Activated CD8-positive, alpha-beta T cell treated with anti-CD3 and anti-CD28 coated beads for 36 hours (primary cell): Measurements from ENCODE around the gene LRRC3. TPM values are rescaled to one million over a fixed set of nuclear protein-coding genes. Genes with fewer than 3 reads are reported as not detected.

ENCODE experiments used
- ATAC-seq: fragments of 200-7000 bp; cut with Tn5 transposase; one replicate; pipeline ENCODE4 v1.10.0; 2021; ENCODE audit warnings: mild to moderate bottlenecking, moderate library complexity
- CTCF ChIA-PET: fragments of 350-600 bp; sonication (Branson Sonifier 250); formaldehyde crosslinking; loops from one replicate; lab custom pipeline; 2021; ENCODE audit warnings: antibody characterized with exemption; lab: Charles Lee
- POLR2A ChIA-PET: fragments of 350-600 bp; sonication (Branson Sonifier 250); formaldehyde crosslinking; loops from one replicate; lab custom pipeline; 2021; ENCODE audit warnings: antibody characterized with exemption; lab: Charles Lee
- DNase-seq: peaks from one replicate; pipeline ENCODE4 v3.0.0-alpha.2; 2020
- H3K27ac Mint-ChIP-seq: one replicate; pipeline ENCODE4 v1.8.0; 2021; ENCODE audit warnings: mild to moderate bottlenecking, mixed read lengths
- H3K27me3 Mint-ChIP-seq: one replicate; pipeline ENCODE4 v1.8.0; 2021; ENCODE audit warnings: mixed read lengths
- H3K36me3 Mint-ChIP-seq: one replicate; pipeline ENCODE4 v1.8.0; 2021; ENCODE audit warnings: low read depth, mixed read lengths
- H3K4me1 Mint-ChIP-seq: one replicate; pipeline ENCODE4 v1.8.0; 2021; ENCODE audit warnings: low read depth, mixed read lengths
- H3K4me3 Mint-ChIP-seq: one replicate; pipeline ENCODE4 v1.8.0; 2021; ENCODE audit warnings: mild to moderate bottlenecking, moderate library complexity, mixed read lengths
- H3K9me3 Mint-ChIP-seq: one replicate; pipeline ENCODE4 v1.8.0; 2021; ENCODE audit warnings: mixed read lengths
- intact Hi-C: fragments of 100-400 bp; cut with micrococcal nuclease; formaldehyde crosslinking; loops from one replicate; pipeline ENCODE4 v1.10.0; 2022
- total RNA-seq, 2 experiments: library from RNA; stranded (reverse); gene quantifications; one replicate each; pipeline ENCODE4 v1.2.3, GENCODE V29; 2021
- TF ChIP-seq, protein P1 (sequence below): fragments of 200-600 bp; IDR thresholded peaks from one replicate; pipeline ENCODE4 v1.8.0; 2022; ENCODE audit warnings: antibody characterized with exemption, mild to moderate bottlenecking

Gene LRRC3
- total RNA-seq, 2 experiments from 2014 or later = 1.8 to 1.9 TPM

DNA sequence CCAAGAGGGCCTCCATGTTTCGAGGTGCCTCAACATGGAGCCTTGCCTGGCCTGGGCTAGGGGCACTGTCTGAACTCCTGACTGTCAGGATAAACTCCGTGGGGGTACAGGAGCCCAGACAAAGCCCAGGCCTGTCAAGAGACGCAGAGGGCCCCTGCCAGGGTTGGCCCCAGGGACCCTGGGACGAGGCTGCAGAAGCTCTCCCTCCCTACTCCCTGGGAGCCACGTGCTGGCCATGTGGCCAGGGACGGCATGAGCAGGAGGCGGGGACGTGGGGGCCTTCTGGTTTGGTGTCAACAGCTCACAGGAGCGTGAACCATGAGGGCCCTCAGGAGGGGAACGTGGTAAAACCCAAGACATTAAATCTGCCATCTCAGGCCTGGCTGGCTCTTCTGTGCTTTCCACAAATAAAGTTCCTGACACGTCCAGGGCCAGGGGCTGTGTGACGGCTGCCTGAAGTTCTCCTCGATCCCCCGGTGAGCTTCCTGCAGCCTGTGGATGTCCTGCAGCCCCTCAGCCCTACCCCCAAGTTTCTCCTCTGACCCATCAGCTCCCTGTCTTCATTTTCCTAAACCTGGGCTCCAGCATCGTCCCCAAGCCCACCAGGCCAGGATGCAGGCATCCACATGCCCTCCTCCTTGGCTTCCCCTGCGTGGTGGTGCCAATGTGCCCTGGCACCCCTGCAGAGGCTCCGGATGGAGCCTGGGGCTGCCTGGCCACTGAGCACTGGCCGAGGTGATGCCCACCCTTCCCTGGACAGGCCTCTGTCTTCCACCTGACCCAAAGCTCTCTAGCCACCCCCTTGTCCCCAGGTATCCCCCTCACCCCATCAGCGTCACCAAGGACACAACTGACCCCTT is 12.8 kb upstream of the LRRC3 start:
- no peak overlapping the region for H3K27ac Mint-ChIP-seq
- no peak for DNase-seq
- peaks cover 4% of the 10 kb centered on the region for H3K27me3 Mint-ChIP-seq
- H3K36me3 Mint-ChIP-seq = no peaks in the 10 kb centered on the region
- POLR2A ChIA-PET = interaction anchor here (1.2 kb wide), 1 partner anchor 12 kb away, joined by 3 read pairs; no protein-coding TSS in a partner anchor
- intact Hi-C loops = no loop called here
- TF ChIP-seq, protein P1, sequence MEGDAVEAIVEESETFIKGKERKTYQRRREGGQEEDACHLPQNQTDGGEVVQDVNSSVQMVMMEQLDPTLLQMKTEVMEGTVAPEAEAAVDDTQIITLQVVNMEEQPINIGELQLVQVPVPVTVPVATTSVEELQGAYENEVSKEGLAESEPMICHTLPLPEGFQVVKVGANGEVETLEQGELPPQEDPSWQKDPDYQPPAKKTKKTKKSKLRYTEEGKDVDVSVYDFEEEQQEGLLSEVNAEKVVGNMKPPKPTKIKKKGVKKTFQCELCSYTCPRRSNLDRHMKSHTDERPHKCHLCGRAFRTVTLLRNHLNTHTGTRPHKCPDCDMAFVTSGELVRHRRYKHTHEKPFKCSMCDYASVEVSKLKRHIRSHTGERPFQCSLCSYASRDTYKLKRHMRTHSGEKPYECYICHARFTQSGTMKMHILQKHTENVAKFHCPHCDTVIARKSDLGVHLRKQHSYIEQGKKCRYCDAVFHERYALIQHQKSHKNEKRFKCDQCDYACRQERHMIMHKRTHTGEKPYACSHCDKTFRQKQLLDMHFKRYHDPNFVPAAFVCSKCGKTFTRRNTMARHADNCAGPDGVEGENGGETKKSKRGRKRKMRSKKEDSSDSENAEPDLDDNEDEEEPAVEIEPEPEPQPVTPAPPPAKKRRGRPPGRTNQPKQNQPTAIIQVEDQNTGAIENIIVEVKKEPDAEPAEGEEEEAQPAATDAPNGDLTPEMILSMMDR = no peak
- no peak for ATAC-seq
- H3K9me3 Mint-ChIP-seq = no peaks in the 10 kb centered on the region
- no peaks in the 10 kb centered on the region for H3K4me1 Mint-ChIP-seq
- H3K4me3 Mint-ChIP-seq = no peak overlapping the region
- CTCF ChIA-PET = no interaction called here

DNA sequence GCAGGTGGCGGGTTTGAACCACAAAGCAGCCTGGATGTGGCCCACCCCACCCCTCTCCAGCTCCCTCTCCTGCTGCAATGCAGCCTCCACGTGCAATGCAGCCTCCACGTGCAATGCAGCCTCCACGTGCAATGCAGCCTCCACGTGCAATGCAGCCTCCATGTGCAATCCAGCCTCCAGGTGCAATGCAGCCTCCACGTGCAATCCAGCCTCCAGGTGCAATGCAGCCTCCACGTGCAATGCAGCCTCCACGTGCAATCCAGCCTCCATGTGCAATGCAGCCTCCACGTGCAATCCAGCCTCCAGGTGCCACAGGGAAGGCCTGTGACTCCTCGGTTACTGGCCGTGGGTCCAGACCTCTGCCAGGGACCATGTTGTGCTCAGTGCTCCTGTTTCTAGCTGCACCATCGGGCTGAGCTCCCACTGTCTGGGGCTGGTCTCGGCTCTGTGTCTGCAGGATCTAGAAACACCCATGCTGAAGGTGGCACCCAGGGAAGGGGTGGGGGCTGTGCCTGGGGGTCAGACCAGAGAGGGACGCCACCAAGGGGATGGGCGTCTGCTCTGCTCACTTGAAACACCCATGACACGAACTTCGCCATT is 11.9 kb upstream of the LRRC3 start:
- H3K36me3 Mint-ChIP-seq = no peaks in the 10 kb centered on the region
- ChIA-PET CTCF (interaction anchor here (0.8 kb wide), 1 partner anchor 33 kb away, joined by 3 read pairs; no protein-coding TSS in a partner anchor), POLR2A (no interaction called here)
- no peak for DNase-seq
- no peaks in the 10 kb centered on the region for H3K4me1 Mint-ChIP-seq
- no peak overlapping the region for H3K4me3 Mint-ChIP-seq
- ATAC-seq = no peak
- no peak overlapping the region for H3K27ac Mint-ChIP-seq
- H3K27me3 Mint-ChIP-seq = peaks cover 4% of the 10 kb centered on the region
- intact Hi-C loops = no loop called here
- TF ChIP-seq, protein P1 = no peak
- no peaks in the 10 kb centered on the region for H3K9me3 Mint-ChIP-seq

DNA sequence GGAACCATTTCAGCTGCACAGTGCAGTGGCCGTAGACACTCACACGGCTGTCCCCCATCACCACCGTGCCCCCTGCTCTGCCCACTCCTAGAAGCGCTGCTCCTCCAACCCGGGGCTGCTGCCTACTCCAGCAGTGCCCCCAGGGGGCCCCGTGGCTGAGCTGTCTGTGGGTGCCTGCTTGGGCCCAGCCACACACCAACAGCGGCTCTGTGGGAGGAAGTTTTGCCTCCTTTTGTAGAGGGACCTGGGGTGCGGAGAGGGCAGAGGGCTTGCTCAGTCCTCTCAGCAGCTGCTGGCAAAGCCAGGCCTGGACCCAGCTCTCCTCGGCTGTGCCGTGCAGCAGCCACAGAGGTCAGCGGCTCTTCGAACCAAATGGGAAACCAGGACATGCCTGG is 11.4 kb upstream of the LRRC3 start:
- Mint-ChIP-seq H3K27ac (no peak overlapping the region), H3K4me1 (no peaks in the 10 kb centered on the region), H3K4me3 (no peak overlapping the region), H3K9me3 (no peaks in the 10 kb centered on the region), H3K27me3 (peaks cover 5% of the 10 kb centered on the region), H3K36me3 (no peaks in the 10 kb centered on the region)
- no peak for ATAC-seq
- CTCF ChIA-PET = interaction anchor here (0.8 kb wide), 1 partner anchor 33 kb away, joined by 3 read pairs; no protein-coding TSS in a partner anchor
- TF ChIP-seq, protein P1 = no peak
- intact Hi-C loops = no loop called here
- POLR2A ChIA-PET = no interaction called here
- DNase-seq = peak; percentile 12

DNA sequence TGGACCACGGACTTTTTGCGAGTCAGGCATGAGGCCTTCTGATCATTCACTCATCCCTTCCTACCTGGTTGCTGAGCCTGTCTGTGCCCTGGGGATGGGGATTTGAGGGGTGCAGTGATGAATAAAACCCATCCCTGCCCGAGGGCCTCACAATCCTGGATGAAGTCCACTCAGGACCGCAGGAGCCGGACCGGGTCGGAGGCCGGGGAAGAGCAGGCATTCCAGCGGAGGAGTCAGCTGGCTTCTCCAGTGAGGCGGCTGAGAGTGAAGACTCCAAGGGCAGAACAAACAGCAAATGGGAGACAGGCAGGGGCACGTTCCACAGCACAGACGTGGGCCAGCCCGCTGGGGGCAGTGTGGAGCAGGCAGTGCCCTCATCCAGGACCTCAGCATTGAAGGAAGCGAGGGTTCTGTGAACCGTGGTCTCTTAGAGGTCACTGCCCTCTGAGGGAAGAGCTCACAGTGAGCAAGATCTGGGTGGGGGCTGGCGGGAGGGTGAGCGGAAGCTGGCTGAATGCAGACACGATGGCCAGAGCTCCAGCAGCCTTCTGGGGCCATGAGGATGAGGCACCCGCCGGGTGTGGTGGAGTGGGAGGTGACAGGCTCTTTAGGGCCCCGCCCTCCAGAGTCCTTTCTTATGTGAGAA is 10.9 kb upstream of the LRRC3 start:
- H3K27ac Mint-ChIP-seq = no peak overlapping the region
- H3K4me3 Mint-ChIP-seq = no peak overlapping the region
- no peaks in the 10 kb centered on the region for H3K4me1 Mint-ChIP-seq
- no peaks in the 10 kb centered on the region for H3K36me3 Mint-ChIP-seq
- CTCF ChIA-PET = no interaction called here
- intact Hi-C loops = no loop called here
- peak; percentile 17 for DNase-seq
- ATAC-seq = peak; percentile 68
- POLR2A ChIA-PET = no interaction called here
- no peaks in the 10 kb centered on the region for H3K9me3 Mint-ChIP-seq
- peaks cover 10% of the 10 kb centered on the region for H3K27me3 Mint-ChIP-seq
- TF ChIP-seq, protein P1 = no peak
